Right hindlimb (tissue), 1 donor: Measurements from ENCODE around the gene FDXACB1.

Experiments used
- DNase-seq: peaks from one replicate; pipeline ENCODE4 v3.0.0-alpha.2; 2018

The FDXACB1 gene, protein sequence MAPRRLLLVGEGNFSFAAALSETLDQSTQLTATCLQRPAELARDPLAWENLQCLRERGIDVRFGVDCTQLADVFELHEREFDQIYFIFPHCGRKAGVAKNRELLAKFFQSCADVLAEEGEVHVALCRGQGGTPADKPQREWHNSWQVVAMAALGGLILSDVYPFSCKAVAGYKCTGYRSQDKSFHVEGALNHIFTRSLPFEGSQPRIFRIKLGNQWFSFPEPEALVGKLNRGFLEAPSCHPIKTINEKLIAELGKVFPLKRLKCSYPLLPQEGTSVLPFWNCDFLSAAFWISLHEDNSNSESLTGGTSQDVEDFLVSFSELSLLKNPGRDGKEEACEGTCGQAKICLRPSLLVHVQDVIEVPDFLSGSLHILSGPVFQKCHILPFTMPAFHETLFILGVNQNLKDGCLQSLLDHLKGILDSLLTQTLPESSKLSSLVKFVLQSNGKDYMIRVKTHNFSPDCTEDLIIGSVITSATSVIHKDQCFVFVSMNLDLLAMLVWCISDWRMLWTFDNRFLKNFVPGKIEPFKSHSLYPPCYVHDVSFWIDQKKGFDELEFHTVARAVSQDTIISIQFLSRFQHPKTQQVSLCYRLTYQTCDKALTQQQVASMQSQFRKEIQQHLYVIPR

DNA sequence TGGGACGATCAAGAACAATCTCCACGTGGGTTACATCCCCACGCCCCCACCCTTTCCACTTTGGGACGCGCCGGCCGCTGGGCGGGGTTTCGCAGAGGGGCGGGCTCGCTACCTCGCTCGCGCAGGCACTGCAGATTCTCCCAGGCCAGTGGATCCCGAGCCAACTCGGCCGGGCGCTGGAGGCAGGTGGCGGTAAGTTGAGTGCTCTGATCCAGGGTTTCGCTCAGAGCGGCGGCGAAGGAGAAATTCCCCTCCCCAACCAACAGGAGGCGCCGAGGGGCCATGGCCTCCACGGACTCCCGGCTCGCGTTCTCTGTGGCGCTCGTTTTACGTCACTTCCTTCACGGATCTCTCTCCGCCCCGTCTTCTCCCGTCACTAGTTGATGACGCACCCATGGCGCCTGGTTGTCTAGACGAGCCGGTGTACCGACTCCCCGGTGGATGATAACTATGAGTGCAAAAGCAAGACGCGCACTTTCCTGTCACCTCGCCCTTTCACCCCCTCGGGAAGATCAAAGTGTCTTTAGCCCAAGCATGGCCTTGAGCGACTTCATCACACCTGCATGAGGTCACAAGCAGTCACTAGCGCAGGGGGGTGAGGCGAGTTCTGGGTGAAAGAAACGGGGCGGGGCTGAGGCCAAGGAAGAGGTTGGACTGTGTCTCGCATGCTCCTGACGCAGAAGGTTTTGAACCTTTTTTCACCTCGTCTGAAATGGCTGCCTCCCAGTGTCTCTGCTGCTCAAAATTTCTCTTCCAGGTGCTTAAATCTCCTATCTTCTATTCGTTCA lies at the start of gene FDXACB1, which contains the start of gene CFAP68:
Gene FDXACB1, minus strand, starts transcription at position 317 of the 788 bp plus-strand sequence. Its CDS starts 33 bp downstream, at position 284.
Gene CFAP68, plus strand, starts transcription at position 693 of the 788 bp plus-strand sequence. Its CDS starts 20 bp downstream, at position 713.
- peak; percentile 98 for DNase-seq

DNA sequence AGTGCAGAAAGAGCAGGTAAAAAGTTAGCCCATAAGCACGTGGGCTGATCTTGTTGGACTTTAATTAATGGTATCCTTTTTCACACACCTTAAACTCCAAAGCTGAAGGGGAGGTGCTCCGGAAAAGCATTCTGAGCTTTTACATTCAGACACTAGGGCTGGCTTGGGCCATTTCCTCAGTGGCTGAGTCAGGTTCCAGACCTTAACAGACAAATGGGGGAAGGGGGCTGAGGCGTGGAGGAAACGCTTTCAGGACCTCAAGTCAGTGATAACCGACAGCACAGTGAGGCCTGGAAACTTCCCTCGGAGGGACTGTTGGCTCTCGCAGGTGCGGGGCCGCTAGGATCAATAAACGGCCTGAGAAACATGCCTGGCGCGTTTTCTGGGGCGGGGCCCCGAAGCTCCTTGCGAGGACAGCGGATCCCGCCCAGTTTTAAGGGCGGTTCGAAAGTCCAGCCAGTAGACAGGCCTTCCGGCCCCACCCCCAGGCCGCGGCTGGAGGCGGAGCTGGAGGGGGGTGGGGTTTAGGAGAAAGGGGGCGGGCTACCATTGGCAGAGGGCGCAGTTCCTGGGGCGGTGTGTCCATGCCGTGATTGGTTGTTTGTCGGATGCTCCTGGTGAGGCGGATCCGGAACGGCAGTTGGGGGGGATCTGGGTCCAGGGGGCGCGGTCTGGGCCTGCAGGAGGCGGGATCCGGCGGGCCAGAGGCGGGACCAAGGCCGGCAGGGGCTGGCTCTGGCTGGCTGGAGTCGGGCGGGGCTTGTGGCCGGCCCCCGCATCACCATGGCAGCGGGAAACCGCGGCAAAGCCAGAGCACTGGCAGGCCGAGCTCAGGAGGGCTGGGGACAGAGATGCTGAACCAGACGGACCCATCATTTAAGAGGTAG lies 47.8 kb upstream of the FDXACB1 start:
- DNase-seq, result peak; percentile 99

GRCh38 chr11:111925953-111926352 lies 47.0 kb upstream of the FDXACB1 start:
- no peak for DNase-seq

GRCh38 chr11:111923951-111924350 lies 45.0 kb upstream of the FDXACB1 start:
- no peak for DNase-seq

- no peak for DNase-seq
Observed at GRCh38 chr11:111923351-111923788, 44.4 kb upstream of the FDXACB1 start.

GRCh38 chr11:111922803-111923202 lies 43.8 kb upstream of the FDXACB1 start:
- DNase-seq, result no peak

- no peak for DNase-seq
Observed at GRCh38 chr11:111921541-111922230, 42.7 kb upstream of the FDXACB1 start.

- DNase-seq, result no peak
Observed at GRCh38 chr11:111920908-111921307, 41.9 kb upstream of the FDXACB1 start.

DNA sequence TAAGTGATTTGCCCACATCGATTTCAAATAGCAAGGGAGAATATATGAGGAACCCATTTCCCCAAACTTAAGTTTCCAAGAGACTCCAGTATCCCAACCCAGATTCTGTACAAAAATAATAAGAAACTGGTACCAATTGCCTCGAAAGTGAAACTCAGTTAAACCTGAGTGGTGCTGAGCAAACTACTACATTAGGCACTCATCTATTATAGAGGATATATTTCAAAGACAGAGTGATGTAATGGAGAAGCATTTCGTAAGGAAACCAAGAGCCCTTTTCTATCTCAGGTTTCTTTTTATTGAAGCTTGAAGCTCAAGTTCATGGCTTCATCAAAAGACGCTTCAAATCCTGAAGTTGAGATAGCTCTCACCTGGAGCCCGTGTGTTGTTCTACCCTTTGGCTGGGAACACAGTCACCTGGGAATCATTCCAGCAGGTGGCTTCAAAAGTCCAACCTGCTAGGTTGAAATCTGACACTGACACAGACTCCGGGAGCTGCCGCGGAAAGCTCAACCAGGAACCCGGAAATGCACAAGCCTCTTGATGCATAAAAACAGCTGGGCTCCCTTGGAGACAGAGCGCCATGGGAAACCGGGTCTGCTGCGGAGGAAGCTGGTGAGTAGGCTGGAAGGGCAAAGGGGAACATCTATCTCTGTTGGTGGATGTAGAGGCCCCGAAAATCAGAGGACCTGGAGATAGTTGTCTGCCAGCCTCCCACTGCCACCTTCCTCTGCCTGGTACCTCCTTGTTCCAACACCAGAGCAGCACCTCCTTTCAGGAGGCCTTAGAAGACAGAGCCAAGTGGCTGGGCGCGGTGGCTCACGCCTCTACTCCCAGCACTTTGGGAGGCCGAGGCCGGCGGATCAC lies 39.7 kb upstream of the FDXACB1 start, which contains the start of gene C11orf52:
Gene C11orf52, plus strand, starts transcription at position 524 of the 867 bp plus-strand sequence. Its CDS starts 60 bp downstream, at position 584.
- DNase-seq, result peak; percentile 62

DNA sequence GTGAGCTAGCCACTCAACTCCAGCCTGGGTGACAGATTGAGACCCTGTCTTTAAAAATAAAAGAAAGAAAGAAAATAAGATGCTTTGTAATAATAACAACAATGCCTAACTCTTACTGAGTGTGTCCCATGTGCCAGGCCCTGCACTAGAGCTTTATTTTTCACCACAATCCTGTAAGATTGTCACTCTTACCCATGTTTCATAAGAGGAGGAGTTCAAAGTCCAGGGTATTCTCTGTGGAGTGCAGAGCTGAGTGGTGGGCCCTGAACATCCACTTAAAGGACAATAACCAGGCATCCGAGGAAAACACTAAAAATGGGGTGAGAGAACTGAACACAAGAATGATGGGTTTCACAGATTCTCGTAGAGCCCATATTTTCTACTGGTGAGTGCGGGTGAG lies 38.8 kb upstream of the FDXACB1 start:
- DNase-seq, result no peak

- DNase-seq, result no peak
Observed at GRCh38 chr11:111917312-111917711, 38.3 kb upstream of the FDXACB1 start.

DNA sequence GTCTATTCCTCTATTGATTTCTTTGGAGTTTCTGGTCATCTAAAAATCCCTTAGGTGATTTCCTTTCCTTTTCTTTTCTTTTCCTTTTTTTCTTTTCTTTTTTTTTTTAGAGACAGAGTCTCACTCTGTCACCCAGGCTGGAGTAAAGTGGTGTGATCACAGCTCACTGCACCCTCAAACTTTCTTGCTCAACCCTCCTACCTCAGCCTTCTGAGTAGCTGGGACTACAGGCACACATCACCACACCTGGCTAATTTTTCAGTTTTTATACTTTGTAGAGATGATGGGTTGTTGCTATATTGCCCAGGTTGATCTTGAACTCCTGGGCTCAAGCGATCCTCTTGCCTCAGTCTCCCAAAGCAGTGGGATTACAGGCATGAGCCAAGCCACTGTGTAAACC lies 37.8 kb upstream of the FDXACB1 start:
- no peak for DNase-seq

DNA sequence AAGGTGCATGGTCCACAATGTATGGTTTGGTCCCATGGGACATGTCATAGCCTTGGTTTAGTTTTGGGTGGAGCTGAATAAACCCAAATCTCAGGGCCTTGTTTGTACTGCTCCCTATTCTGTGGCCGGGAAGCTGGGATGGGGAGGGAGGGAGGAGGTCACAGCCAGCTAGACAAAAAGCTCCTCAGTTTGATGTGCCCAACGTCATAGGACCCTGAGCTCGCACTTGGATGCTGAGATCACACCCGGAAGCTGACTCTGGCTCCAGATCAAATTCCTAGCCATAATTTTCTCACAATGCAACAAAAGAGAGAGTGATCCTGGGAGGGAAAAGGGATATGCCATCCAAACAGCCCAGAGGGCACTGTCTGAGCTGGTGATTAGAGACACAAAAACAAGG lies 35.0 kb upstream of the FDXACB1 start:
- DNase-seq, result peak; percentile 65

DNA sequence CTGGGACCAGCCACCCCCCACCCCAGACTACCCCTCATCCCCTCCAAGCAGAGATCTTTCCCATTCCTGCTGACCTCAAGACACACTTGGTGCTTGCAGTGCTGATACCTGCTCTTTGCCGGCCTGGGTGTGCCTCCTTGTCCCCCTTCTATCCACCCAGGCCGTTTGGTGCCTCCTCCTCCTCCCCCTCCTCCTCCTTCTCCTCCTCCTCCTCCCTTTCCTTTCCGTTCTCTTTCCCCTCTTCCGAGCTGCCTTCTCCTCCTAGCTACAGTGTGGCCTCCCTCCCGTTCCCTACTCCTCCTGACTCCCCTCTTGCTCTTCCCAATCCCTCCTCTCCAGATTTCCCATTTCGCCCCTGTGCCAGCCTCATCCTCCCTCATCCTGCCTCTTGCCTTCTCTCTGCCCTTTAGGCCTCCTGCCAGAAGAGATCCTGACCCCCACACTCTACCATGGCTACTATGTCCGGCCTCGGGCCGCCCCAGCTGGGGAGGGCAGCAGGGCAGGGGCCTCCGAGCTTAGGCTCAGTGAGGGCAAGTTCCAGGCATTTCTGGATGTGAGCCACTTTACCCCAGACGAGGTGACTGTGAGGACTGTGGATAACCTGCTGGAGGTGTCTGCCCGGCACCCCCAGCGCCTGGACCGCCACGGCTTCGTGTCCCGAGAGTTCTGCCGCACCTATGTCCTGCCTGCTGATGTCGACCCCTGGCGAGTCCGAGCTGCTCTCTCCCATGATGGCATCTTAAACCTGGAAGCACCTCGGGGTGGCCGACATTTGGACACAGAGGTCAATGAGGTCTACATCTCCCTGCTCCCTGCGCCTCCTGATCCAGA lies 34.3 kb upstream of the FDXACB1 start:
- peak; percentile 47 for DNase-seq

- DNase-seq, result peak; percentile 74
Observed at GRCh38 chr11:111912535-111912934, 33.6 kb upstream of the FDXACB1 start, which contains the start of gene HSPB2. HSPB2 (plus strand) TSS chr11:111912734; CDS start chr11:111912830, 96 bp downstream.

DNA sequence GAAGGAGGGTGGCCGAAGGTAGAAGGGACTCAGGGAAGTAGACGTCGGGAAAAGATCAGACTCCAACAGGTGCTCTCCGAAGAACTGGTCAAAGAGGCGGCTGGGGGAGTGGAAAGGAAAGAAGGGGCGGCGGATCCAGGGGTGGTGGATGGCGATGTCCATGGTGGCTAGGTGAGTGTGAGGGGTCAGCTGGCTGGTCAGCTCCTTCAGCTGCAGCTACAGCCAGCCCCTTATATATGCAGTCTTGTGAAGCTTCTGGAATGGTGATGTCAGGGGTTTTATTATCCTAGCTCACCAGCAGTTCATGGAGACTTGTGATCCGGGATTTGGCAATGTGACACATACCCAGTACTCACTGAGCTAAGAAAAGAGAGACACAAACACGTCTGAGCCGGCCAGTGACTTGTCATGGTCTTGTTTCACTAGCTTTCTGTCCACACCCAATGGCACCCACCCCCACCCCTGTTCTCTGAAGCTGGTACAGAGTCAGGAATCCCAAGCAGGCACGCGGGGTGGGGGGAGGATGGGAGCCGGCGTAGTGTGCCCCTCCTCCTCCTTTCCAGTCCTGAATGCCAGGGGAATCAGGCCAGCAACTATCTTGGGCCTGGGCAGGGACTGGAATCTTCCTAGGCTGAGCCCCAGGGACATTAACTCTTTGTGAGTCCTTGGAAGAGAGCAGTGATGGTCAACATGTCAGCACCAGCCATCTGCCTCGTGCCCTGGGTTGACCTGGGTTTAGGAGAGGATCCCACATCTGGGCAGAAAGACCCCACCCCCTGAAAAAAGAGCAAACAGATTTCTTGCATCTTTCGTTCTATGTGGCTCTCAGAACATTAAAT lies 32.8 kb upstream of the FDXACB1 start, which contains the start of gene CRYAB:
Gene CRYAB, minus strand, starts transcription at position 208 of the 839 bp plus-strand sequence. Its CDS starts 46 bp downstream, at position 162.
- peak; percentile 93 for DNase-seq

DNA sequence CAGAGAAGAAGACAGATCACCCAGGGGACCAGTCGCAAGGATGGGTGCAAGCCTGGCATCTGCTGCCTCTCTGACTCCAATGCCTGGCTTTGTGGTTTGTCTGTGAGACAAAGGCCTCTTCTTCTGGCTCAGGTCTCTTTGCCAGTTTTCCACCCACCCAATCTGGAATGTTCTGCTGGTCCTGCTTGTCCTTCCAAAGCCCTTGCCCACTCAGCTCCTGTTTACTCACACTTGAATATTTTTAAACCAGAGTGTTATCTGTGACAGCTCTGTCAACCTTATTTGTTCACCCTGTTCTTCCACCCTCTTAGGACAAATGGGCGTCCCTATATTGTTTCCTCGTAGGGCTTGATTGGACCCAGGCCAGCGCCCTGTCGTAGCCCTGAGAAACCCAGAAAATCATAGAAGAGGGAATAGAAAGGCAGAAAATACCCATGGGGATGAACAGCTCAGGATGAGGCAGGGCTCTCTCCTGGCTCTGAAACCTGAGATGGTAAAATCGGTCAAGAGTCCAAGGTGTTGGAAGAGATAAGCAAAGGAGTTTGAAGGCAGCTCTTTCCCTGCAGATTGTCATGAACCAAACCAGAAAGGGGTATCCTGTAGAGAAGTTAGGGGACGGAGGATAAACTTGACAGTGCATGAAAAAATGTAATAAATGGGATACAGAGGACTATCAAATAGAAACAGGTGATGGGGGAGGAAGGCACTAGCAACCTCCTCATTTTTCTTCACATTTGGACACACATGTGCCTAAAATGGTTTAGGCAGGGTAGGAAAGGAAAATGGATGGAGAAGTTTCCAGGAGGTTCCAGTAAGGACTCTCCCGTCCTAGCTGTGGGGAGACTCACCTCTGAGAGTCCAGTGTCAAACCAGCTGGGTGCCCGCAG lies 32.0 kb upstream of the FDXACB1 start:
- no peak for DNase-seq
